ENCODE results near the gene ATF4. TPM values are rescaled to one million over a fixed set of nuclear protein-coding genes. Genes with fewer than 3 reads are reported as not detected.

Gene ATF4
- total RNA-seq, 2 donors from 2014 or later = 262 to 356 TPM

DNA sequence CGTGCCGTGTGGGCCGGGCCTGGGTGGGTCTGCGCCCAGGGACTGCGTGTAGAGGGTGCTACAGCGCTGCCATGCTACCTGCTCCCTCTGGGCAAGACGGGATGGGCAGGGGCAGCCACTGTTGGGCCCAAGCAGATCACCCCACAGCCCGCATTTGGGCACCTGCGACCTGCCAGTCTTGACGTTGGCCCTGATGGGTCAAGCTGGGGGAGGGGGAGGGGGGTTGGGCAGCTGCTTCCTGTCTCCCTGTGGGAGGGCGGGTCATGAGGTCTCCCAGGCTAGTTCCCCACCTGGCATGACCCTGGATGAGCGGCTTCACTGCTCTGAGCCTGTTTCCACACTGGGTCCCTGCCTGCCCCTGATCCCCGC lies 15.0 kb downstream of the ATF4 start:
- TF ChIP-seq, protein P1, sequence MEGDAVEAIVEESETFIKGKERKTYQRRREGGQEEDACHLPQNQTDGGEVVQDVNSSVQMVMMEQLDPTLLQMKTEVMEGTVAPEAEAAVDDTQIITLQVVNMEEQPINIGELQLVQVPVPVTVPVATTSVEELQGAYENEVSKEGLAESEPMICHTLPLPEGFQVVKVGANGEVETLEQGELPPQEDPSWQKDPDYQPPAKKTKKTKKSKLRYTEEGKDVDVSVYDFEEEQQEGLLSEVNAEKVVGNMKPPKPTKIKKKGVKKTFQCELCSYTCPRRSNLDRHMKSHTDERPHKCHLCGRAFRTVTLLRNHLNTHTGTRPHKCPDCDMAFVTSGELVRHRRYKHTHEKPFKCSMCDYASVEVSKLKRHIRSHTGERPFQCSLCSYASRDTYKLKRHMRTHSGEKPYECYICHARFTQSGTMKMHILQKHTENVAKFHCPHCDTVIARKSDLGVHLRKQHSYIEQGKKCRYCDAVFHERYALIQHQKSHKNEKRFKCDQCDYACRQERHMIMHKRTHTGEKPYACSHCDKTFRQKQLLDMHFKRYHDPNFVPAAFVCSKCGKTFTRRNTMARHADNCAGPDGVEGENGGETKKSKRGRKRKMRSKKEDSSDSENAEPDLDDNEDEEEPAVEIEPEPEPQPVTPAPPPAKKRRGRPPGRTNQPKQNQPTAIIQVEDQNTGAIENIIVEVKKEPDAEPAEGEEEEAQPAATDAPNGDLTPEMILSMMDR (IDR thresholded peaks at IDR 0.05) = no peak
- no peak for TF ChIP-seq POLR2A (IDR thresholded peaks at IDR 0.05)
- no peaks in the 10 kb centered on the region for H3K36me3 ChIP-seq (replicated peaks in 1 of 2; ENCODE audit: insufficient read depth in 1 of 2, low read depth in 2 of 2)
- H3K27me3 ChIP-seq = no peaks in the 10 kb centered on the region
- H3K4me1 ChIP-seq = peaks cover 29% of the 10 kb centered on the region
- DNase-seq (no peak), ATAC-seq (no peak)
- no peak overlapping the region for H3K4me3 ChIP-seq
- no peaks in the 10 kb centered on the region for H3K9me3 ChIP-seq
- WGBS, 2 donors = 38 to 40% methylated on average over 5 to 11 of the region's 13 CpGs
- intact Hi-C loops (cut with DNase I) = loop anchor here (5.0 kb wide), 1 partner anchor 497 kb away; no protein-coding TSS in a partner anchor
- H3K27ac ChIP-seq = no peak overlapping the region

DNA sequence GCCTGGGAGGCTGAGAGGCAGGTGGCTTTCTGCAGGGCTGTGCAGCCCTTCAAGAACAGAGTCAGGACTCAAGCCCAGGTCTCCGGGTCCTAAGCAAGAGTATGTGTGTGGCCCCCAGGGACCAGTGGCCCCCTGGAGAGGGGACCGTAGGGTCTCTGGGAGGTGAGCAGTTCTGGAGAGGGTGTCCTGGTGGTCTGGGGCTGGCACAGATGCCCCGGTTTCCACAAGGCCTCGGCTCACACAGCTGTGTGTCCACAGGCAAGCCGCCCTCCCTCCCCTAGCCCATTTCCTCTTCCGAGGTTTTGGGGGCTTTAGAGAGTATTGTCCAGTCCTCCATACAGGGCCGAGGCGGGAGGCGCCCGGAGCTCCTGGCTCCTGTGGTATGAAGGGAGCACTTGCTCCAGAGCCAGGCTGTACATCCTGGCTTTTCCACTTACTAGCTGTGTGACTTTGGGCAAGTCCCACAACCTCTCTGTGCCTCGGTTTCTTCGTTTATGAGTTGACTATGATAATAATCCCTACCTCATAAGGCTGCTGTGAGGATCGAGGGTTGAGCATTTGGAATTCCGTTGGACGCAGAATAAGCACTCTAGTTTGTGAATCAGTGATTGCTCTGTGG lies 15.6 kb downstream of the ATF4 start:
- ATAC-seq (no peak), DNase-seq (no peak)
- Histone ChIP-seq H3K36me3 (replicated peaks in 1 of 2; ENCODE audit: insufficient read depth in 1 of 2, low read depth in 2 of 2) (no peaks in the 10 kb centered on the region), H3K4me3 (no peak overlapping the region), H3K9me3 (no peaks in the 10 kb centered on the region), H3K27ac (no peak overlapping the region), H3K4me1 (peaks cover 23% of the 10 kb centered on the region), H3K27me3 (no peaks in the 10 kb centered on the region)
- no peak for TF ChIP-seq POLR2A (IDR thresholded peaks at IDR 0.05)
- TF ChIP-seq, protein P1 (IDR thresholded peaks at IDR 0.05) = no peak
- intact Hi-C loops (cut with DNase I) = loop anchor here (5.0 kb wide), 1 partner anchor 496 kb away; no protein-coding TSS in a partner anchor
- 64 to 80% methylated on average over 6 to 15 of the region's 15 CpGs for WGBS, 2 donors

DNA sequence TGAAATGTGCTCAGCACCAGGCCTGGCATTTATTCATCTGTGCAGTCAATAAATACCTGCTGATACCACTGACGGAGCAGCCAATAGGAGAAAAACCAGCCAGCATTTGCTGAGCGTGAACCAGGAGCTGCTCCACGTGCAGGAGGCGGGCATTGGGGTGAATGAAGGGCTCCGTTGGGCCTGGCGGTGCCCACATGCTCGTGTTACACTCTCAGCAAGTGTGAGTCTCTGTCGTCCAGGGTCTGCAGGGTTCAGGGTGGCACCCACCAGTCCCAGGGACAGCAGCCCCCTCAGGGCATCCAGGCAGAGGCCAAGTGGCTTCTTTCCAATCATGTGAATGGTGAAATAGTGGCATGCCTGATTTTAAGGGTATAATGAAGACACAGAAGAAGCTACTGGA lies 16.3 kb downstream of the ATF4 start:
- TF ChIP-seq POLR2A (IDR thresholded peaks at IDR 0.05) = no peak
- TF ChIP-seq, protein P1 (IDR thresholded peaks at IDR 0.05) = no peak
- no peak for ATAC-seq
- Histone ChIP-seq H3K27me3 (no peaks in the 10 kb centered on the region), H3K4me1 (peaks cover 15% of the 10 kb centered on the region), H3K4me3 (no peak overlapping the region), H3K36me3 (replicated peaks in 1 of 2; ENCODE audit: insufficient read depth in 1 of 2, low read depth in 2 of 2) (no peaks in the 10 kb centered on the region), H3K27ac (no peak overlapping the region), H3K9me3 (no peaks in the 10 kb centered on the region)
- intact Hi-C loops (cut with DNase I) = loop anchor here (5.0 kb wide), 1 partner anchor 496 kb away; no protein-coding TSS in a partner anchor
- no peak for DNase-seq
- 45 to 50% methylated on average over 3 to 8 of the region's 8 CpGs for WGBS, 2 donors

DNA sequence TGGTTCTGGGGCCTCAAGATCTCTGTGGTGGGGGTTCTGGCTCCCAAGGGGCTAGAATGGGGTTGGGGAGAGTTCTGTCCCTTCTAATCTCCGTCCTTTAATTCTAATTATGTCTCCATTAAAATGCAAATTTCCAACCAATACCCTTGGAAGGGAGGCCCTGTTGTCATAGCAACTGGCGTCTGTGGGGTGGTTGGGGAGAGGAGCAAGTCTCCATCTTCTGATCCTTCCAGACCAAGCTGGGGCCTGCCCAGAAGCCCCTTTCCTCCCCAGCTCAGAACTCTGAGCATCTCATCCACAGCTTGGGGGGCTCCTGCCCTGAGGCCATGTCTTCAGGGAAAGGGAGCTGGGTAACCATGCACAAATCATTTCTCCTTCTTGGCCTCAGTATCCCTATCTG lies 17.6 kb downstream of the ATF4 start:
- Histone ChIP-seq H3K27me3 (no peaks in the 10 kb centered on the region), H3K4me1 (peaks cover 10% of the 10 kb centered on the region), H3K36me3 (replicated peaks in 1 of 2; ENCODE audit: insufficient read depth in 1 of 2, low read depth in 2 of 2) (no peaks in the 10 kb centered on the region), H3K9me3 (no peaks in the 10 kb centered on the region), H3K27ac (no peak overlapping the region), H3K4me3 (no peak overlapping the region)
- intact Hi-C loops (cut with DNase I) = loop anchor here (5.0 kb wide), 1 partner anchor 494 kb away; no protein-coding TSS in a partner anchor
- TF ChIP-seq POLR2A (IDR thresholded peaks at IDR 0.05) = no peak
- TF ChIP-seq, protein P1 (IDR thresholded peaks at IDR 0.05) = no peak
- WGBS, 2 donors = 34 to 51% methylated on average over 2 of the region's 2 CpGs
- DNase-seq = no peak
- no peak for ATAC-seq

DNA sequence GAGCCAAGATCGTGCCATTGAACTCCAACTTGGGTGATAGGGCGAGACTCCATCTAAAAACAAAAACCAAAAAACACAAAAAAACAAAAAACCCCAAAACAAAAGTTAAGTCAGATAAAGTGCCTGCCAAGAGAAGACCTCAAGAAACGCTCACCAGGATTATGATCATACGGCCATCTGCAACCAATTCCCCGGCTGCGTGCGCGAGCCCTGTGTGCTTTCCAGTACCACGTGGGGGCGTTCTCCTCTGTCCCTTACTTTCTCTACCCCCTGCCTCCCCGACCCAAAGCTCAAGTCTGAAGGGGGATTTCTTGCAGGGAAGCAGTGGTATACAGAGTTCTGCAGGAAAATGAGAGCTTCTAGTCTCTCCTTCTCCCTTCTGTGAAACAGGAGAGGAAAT lies 22.7 kb downstream of the ATF4 start:
- H3K4me3 ChIP-seq = no peak overlapping the region
- 22% methylated on average over 11 of the region's 11 CpGs for WGBS, 2 donors
- no peaks in the 10 kb centered on the region for H3K4me1 ChIP-seq
- DNase-seq = no peak
- ATAC-seq = no peak
- TF ChIP-seq, protein P1 (IDR thresholded peaks at IDR 0.05) = peak in 1 of 7 experiments; percentile 6
- TF ChIP-seq POLR2A (IDR thresholded peaks at IDR 0.05) = no peak
- H3K27ac ChIP-seq = no peak overlapping the region
- H3K9me3 ChIP-seq = no peaks in the 10 kb centered on the region
- H3K27me3 ChIP-seq = peaks cover 0 to 4% of the 10 kb centered on the region in 2 donors
- intact Hi-C loops (cut with DNase I) = no loop called here
- no peaks in the 10 kb centered on the region for H3K36me3 ChIP-seq (replicated peaks in 1 of 2; ENCODE audit: insufficient read depth in 1 of 2, low read depth in 2 of 2)

All from body of pancreas (tissue), 4 donors.